GM19463 (cell line): ENCODE data around the gene POC1A.

Source experiments
- ATAC-seq: cut with Tn5 transposase; IDR thresholded peaks from one replicate; pipeline ENCODE4 v1.9.1; 2021; ENCODE audit warnings: mild to moderate bottlenecking, moderate library complexity; ENCODE audit not compliant: unreplicated experiment

POC1A gene

DNA sequence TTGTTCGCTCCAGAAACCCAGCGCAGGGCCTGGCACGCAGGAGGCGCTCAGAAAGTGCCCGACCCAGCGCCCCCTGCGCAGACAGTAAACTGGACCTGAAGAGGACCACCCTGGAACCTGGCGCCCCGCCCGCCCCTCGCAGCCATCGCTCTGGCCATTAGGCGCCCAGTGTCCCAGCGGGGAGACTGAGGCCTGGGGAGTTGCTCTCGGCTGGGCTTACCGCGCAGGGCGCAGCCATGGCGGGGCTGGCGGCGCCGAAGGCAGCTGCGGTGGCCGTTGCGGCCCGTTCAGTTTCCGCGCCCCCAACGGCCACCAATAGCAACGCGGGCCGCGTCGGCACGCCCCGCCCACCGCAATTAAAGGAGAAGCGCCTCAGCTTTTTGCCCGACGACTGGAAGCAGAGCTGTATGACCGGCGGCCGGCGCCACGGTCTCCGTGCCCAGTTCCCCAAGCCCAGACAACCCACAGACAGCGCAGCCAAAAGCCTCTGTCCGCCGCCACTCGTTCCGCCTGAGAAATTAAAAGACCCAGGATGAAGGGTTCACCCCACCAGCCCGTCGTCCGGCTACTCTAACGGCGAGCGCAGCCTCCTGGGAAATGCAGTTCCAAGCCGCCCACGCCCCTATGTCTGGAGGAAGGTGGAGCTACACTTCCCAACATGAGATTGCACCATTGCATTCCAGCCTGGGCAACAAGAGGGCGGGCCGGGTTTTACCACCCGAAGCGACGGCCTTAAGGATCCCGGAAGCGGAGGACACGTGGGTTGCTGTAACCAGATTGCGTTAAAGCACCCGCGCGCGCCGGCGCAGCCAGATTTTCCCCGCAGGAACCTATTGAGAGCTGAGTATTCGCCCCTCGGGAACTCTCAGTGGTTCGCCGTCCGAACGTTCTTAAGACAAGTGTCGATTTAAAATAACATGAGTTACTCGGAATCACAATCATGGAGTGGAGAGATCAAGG is at the start of gene POC1A:
TSS of gene POC1A (minus strand) at position 289 of the 960 bp plus-strand sequence. CDS start at position 238, 51 bp downstream.
- ATAC-seq: peak; percentile 87

DNA sequence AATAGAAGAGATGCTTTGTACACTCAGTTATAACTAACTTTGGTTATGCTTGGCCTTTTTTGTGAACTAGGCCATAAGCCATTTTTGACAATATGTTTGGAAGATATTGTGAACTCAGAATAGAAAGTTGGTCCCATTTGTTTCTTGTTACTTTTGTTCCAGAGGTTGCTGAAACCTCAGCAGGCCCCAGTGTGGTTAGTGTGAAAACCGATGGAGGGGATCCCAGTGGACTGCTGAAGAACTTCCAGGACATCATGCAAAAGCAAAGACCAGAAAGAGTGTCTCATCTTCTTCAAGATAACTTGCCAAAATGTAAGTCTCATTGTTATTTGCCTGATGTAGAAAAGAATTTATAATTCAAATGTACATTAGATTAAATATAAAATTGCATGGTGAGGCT is 49.5 kb upstream of the POC1A start:
- no peak for ATAC-seq

DNA sequence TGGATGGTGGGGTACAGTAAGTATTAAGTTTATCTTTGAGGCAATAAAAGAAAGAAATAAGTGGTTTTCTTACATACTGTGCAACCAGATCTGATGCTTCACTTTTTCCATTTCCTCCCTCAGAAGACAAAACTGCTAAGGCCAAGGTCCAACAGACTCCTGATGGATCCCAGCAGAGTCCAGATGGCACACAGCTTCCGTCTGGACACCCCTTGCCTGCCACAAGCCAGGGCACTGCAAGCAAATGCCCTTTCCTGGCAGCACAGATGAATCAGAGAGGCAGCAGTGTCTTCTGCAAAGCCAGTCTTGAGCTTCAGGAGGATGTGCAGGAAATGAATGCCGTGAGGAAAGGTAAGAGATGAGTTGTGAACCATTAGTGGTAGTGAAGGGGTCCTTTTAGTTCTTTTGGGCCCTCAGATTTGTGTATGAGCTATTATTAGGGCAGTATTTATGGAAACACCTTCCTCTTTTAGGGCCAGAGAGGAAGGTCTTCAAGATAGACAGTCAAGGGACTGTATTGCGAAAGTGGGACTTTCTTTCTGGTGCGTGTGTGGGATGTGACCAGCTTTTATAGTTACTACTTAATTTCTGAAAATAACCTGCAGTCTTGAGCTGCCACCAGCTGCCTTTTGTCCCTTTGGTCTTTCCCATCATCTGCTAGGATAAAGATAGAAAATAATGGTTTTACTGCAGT is 48.3 kb upstream of the POC1A start:
- no peak for ATAC-seq

DNA sequence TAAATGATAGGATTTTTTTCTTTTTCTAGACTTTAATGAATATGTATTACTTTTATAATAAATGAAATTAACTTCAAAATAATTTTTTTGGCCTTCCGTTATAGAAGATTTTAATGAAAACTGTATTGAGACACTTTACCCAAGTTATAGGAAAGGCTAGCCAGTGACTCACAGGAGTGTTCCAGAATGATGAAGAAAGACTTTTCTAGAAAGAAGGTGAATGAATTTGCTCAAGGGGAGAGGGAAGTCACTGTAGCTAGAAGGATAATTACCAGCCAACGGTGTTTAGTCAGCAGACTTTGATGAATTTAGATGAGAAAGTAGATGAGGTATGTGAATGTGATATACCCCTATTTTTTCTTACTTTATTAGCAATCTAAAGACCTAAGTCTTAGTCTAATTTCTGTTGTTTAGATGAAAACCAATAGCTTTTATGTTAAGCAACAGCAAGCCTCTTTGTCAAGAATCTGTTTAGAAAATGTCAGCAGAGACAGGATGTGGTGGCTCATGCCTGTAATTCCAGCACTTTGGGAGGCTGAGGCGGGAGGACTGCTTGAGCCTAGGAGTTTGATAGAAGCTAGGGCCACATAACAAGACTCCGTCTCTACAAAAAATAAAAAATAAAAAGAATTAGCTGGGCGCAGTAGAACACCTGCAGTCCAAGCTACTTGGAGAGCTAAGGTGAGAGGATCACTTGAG is 46.9 kb upstream of the POC1A start:
- no peak for ATAC-seq

DNA sequence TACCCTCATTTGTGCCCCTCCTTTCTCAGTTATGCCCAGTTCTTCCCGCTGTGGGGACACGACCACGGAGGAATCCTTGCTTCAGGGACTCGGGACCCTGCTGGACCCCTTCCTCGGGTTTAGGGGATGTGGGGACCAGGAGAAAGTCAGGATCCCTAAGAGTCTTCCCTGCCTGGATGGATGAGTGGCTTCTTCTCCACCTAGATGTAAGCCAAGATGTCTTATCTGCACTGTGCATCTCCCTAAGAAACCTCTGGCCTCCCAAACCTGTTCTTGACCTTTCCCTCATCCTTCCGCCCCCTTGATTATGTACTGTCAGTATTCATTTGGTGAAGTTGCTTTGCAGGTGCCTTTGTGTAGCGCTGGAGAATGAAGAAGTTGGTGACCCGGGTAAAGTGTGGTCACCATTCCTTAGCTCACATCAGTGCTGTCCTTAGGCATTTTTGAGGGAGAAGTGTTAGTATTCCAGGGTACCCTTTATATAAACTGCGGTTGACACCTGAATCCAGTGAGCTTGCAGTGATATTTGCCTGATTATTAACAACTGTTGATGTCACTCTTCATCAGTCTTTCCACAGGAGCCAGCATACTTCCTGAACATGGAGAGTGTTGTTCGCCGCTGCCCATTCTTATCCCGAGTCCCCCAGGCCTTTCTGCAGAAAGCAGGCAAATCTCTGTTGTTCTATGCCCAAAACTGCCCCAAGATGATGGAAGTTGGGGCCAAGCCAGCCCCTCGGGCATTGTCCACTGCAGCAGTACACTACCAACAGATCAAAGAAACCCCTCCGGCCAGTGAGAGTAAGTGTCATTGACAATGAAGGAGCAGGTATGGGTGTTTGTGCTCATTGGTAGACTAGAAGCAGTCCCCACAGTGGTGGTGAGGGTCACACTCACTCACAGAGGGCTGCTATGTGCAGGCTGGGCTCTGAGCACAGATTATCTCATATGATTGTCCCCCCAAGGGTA is 44.7 kb upstream of the POC1A start:
- ATAC-seq: no peak

DNA sequence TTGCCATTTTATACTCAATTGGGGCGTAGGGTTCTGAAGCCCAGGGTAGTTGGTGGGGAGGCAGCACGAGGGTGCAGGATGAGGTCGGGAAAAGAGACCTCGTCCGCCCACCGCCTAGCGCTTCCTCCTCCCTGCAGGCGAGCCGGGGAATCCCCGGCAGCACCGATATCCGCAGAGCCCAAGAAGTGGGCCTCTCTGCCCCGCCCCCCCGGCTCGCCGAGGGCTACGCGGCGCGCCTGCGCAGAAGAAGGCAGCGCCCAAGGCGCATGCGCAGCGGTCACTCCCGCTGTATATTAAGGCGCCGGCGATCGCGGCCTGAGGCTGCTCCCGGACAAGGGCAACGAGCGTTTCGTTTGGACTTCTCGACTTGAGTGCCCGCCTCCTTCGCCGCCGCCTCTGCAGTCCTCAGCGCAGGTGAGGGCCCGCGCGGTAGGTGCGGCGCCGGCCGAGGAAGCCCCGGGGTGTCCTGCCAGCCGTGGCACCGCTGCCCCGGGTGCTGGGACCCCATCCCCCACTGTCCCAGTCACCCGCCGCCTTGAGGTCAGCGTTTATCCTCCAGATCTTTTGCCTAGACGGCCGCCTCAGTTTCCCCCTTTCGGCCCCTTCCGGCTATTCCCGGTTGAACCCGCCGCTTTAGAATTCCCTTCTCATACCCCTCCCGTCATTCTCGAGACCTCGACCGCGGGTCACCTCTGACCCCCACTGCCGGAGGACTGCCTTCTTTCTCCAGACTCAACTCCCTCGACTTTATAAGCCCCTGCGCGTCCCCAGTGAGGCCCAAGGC is 43.8 kb upstream of the POC1A start, which contains the start of gene ALAS1:
TSS of gene ALAS1 (plus strand) at position 319 of the 784 bp plus-strand sequence. CDS start 1,082 bp downstream, outside the sequence.
- peak; percentile 88 for ATAC-seq

DNA sequence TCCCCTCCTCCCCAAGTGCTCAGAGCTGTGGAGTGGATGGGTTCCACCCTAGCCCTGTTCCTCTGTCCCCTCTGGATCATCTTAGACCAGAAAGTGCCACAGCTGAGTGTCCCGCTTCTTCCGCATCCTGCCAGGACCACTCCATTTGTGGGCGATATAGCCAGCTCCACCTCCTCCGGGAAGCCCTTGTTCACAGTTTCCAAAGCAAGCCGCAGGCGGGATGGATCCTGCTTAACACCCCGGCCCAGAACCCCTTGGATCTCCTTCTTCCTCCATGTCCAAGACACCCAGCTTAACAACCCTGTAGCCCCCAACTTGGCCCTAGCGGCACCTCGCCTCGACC is 43.2 kb upstream of the POC1A start:
- no peak for ATAC-seq

DNA sequence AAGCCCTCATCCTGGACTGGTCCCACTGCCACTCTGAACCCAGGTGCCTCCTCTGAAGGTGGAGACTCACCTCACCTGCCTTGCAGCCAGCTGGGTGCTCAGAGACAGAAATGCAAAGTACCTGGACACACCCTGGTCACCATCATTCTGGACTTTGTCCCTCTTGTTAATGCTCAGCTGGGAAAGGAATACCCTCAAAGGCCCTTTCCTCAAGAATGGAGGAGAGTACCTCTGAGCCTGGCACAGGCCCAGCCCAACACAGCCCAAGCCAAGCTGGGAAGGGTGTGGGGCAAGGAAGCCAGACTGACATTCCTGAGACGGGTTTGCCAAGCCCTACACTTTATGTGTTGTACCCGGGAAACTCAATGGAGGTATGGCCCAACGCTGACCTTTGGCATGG is 42.8 kb upstream of the POC1A start:
- no peak for ATAC-seq

DNA sequence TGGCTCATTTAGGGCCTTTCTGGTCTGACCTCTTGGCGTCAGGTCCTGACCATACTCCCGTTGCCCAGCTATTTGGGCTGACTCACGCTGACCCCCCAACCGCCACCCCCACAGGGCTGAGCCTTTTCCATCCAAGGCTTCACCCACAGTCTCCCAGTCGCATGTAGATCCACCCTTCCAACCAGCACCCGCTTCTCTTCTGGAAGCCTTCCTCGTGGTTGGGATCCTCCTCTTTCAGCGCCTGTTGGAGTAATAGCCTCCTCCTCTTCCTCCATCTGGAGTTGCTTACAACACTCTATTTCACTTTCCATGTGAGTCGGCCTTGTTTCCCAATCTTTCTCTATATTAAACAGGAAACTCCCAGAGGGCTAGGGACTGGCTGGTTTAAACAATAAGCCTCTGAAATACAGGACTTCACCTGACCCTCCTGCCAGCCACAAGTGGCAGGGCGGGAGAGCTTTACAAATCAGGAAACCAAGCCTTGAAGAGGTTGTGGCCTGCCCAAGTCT is 41.7 kb upstream of the POC1A start:
- no peak for ATAC-seq

DNA sequence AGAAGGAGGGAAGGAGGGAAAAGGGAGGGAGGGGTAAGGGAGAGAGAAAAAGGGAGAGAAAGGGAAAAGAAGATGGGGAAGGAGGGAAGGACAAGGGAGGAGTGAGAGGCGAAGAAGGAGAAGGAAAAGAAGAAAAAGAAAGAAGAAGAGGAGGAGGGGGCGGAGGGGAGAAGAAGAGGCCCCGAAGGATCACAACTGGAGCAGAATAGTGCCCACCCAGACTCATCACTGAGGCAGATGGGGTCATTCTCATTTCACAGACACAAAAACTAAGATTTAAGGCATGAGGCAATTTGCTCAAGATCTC is 41.0 kb upstream of the POC1A start:
- no peak for ATAC-seq

DNA sequence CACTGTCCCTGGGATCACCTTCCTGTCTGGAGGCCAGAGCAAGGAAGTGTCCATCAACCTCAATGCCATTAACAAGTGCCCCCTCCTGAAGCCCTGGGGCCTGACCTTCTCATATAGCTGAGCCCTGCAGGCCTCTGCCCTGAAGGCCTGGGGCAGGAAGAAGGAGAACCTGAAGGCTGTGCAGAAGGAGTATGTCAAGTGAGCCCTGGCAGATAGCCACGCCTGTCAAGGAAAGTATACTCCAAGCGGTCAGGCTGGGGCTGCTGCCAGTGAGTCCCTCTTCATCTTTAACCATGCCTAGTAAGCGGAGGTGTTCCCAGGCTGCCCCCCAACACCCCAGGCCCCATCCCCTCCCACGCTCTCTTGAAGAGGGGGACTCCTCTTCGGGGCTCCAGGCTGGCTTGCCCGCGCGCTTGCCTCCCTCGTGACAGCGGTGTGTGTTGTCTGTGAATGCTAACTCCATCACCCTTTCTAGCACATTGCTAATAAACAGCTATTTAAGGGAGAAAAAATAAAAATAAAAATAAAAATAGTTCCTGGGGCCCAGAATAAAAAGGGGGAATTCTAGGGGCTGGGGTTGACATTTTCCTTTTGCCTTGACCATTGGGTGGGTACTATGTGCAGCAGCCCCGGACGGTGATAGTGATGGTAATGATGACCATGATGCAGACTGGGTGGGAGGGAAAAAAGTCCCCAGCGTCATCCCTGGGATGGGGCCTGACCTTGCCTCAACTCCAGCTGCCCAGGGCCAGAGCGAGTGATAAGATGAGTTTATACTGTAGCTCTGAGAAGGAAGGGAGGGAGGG is 40.5 kb upstream of the POC1A start:
- ATAC-seq: no peak

DNA sequence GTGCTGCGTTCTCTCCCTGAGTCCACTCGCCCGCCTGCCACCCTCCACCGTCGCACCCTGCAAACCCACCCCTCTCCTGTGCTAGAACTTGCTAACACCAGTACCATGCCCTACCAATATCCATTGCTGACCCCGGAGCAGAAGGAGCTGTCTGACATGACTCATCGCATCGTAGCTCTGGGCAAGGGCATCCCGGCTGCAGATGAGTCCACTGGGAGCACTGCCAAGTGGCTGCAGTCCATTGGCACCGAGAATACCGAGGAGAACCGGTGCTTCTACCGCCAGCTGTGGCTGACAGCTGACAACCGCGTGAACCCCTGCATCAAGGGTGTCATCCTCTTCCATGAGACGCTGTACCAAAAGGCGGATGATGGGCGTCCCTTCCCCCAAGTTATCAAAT is 38.8 kb upstream of the POC1A start:
- no peak for ATAC-seq

DNA sequence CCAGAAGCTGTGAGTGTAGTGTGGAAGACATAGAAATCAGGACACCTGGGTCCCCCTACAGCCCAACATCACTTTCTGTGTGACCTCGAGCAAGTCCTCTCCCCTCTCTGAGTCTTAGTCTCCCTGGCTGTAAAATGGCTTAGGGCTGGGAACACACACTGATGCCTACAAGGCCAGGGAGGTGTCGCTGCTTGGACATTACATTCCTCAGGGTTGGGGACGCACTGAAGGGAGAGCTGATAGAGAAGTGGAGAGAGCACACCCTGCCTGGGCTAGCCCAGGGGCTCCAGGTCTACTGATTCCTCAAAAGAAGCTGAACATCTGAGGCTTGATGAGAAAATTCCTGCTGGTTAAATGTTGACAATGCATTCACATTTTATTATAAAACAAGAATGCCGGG is 37.4 kb upstream of the POC1A start:
- no peak for ATAC-seq

DNA sequence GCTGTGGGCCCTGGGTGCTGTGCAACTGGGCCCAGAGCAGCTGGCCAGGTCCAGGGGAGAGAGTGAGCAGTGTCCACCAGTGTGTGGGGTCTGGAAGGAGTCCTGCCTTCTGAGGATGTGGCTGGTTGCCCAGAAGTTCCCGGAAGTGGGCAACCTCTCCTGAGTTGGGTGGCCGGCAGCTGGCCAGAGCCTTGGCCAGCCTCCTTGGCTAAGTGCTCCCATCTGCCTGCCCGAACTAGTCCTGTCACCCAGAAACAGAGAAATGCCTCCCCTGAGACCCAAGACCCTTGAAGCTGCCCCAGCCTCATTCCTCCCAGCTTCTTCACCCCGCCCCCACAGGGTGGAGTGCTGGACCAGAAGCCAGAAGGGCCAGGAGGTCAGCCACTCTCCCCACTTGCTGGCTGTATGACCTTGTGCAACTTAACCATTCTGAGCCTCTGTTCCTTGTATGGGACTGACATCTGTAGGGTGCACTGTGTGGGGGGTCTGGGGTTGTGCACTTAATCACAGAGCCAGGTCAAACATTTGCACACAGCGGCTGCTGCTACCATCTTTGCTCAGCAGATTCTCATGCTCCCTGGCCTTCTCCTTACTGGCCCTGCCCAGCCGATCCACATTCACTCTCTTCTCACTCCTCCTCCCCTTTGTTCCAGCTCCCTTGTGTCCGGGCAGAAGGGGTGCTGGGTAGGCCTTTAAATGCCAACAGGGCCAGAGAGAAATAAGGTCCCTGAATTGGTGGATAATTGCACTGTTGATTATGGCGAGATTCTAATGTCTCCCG is 36.3 kb upstream of the POC1A start:
- no peak for ATAC-seq

DNA sequence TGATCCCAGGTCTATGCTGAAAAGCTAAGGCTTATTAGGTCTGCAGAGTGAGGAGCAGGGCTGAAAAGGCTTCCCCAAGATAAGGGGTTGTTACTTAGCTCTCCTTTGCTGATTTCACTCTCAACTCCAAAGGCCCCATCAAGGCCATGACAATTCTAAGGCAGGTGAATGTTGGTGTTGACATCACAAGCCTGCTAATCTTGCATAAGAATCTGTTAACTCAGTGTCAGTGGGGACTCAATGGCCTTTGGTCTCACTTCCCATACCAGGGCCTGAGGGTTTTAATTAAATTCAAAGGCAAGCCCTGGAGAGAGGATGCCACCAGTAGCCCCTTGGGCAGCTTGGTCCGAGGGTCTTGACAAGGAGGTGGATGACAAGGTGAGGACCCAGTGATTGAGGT is 34.3 kb upstream of the POC1A start:
- no peak for ATAC-seq

DNA sequence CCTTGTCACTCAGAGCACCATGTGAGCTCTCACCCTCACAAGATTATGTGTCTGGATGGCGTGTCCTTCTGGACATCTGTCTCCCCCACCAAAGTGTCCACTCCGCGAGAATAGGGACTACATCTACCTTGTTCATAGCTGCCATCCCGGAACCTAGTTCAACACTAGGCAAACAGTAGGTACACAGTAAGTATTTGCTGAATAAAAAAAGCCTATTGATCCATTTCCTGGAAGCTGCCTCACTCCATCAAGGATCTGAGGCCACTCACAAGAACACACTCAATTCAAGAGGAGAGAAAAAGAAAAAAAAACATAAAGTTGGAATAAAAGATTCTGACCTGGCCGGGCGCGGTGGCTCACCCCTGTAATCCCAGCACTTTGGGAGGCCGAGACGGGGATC is 32.5 kb upstream of the POC1A start:
- ATAC-seq: no peak

DNA sequence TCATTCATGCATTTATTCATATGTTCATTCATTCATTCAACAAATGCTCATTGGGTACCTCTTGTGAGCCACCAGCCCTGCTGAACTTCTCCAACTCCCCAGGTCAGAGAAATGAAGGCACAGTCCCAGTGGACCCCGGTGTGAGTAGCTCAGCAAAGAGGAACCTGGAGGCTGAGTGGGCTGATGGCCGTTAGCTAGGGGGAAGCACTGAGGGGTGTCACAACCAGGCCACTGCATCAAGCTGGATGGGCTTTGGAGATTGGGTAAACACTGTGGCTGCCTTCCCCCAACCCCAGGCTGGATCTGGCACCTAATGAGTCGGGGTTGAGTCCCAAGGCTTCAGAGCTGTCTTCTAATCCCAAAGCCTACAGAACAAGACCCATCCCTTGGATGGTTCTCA is 31.6 kb upstream of the POC1A start:
- no peak for ATAC-seq

DNA sequence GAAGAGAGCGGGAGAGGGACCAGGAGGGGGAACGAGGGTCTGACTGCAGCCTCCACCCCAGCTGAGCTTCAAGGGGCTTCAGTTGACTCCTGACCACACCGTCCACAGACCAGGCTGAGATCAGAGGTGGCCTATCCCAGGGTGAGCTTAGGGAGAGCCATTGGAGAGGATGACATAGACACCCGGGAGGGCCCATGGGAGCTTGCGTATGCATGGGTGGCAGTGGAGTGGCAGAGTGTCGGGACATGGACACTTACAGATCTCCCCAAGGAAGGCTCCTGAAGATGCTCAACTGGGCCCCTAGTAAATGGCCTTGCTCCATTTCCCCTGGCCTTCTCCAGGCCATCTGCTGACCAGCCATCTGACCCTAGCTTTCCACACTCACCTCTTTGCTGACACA is 31.1 kb upstream of the POC1A start:
- no peak for ATAC-seq
